Measurements from ENCODE around the gene KCNF1.

- no peak for TF ChIP-seq CTCF (IDR thresholded peaks at IDR 0.05; ENCODE audit: low read depth, low read length, missing input control)
- no peak for TF ChIP-seq HNF4G (IDR thresholded peaks at IDR 0.05)
- no peak for TF ChIP-seq MAX (IDR thresholded peaks at IDR 0.05)
- TF ChIP-seq YY1 (IDR thresholded peaks at IDR 0.05) = no peak
- TF ChIP-seq JUND (IDR thresholded peaks at IDR 0.05) = no peak
- no peak for TF ChIP-seq RXRA (IDR thresholded peaks at IDR 0.05)
- no peak for TF ChIP-seq SP1 (IDR thresholded peaks at IDR 0.05)
- no peak for TF ChIP-seq ATF3 (IDR thresholded peaks at IDR 0.05)
- TF ChIP-seq TAF1 (conservative IDR thresholded peaks at IDR 0.05) = no peak
Observed at GRCh38 chr2:10897956-10898355, 13.8 kb upstream of the KCNF1 start.
